ENCODE data around the gene OXT. TPM values are rescaled to one million over a fixed set of nuclear protein-coding genes. Genes with fewer than 3 reads are reported as not detected.

The OXT gene
- total and polyA plus RNA-seq, 8 donors, result 0.55 TPM; not detected in 7

DNA sequence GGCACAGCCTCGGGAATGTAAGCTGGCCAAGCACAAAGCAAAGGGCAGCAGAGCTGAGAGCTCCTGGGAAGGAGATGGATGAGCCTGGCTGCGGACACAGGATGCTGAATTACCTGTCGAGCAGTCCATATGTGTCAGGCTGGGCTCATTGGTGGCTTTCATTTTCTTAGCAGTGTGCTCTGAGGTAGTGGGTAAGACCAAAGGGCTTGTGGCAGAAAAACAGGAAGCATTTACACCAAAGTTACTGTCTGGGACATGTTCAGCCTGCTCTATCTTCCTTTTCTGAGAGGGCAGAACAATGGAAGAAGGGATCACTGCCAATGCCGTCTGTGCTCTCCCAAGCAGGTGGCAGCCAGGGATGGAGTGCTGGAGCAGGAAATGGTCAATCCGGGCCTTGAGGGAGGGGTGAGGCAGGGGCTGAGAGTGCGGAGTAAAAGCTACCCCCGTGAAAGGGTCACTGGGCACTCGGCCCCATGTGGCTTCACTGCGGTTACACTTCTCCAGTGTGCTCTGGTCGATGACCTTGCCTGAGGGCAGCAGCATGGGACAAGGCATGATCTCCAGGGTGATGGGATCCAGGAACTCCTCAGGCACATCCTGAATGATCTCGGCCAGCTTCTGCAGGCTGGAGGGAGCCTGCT is 50.0 kb downstream of the OXT start:
- H3K27ac ChIP-seq, result no peak overlapping the region
- H3K4me1 ChIP-seq, result peaks cover 0 to 12% of the 10 kb centered on the region in 2 donors
- DNase-seq (no peak), ATAC-seq (no peak)
- intact Hi-C loops (cut with DNase I), result no loop called here
- H3K27me3 ChIP-seq, result no peaks in the 10 kb centered on the region
- no peaks in the 10 kb centered on the region for H3K9me3 ChIP-seq
- TF ChIP-seq, protein P1, sequence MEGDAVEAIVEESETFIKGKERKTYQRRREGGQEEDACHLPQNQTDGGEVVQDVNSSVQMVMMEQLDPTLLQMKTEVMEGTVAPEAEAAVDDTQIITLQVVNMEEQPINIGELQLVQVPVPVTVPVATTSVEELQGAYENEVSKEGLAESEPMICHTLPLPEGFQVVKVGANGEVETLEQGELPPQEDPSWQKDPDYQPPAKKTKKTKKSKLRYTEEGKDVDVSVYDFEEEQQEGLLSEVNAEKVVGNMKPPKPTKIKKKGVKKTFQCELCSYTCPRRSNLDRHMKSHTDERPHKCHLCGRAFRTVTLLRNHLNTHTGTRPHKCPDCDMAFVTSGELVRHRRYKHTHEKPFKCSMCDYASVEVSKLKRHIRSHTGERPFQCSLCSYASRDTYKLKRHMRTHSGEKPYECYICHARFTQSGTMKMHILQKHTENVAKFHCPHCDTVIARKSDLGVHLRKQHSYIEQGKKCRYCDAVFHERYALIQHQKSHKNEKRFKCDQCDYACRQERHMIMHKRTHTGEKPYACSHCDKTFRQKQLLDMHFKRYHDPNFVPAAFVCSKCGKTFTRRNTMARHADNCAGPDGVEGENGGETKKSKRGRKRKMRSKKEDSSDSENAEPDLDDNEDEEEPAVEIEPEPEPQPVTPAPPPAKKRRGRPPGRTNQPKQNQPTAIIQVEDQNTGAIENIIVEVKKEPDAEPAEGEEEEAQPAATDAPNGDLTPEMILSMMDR (IDR thresholded peaks at IDR 0.05), result no peak
- no peak overlapping the region for H3K4me3 ChIP-seq
- H3K36me3 ChIP-seq, result peaks cover 0 to 33% of the 10 kb centered on the region in 2 donors

Other genes with a start within 250 kb of the OXT start
- gene PCED1A, start 231.0 kb upstream of the OXT start, total RNA-seq, result 10 to 100 TPM; 34.3 to 39.2 TPM
- 10 to 100 TPM; 50.2 to 66.7 (median 61.1) TPM for gene PCED1A, start 231.0 kb upstream of the OXT start, polyA plus RNA-seq (ENCODE audit: insufficient read length in 6 of 6)
- 10 to 100 TPM; 38.6 to 42.7 TPM for gene VPS16, start 230.9 kb upstream of the OXT start, total RNA-seq
- gene VPS16, start 230.9 kb upstream of the OXT start, polyA plus RNA-seq (ENCODE audit: insufficient read length in 6 of 6), result 10 to 100 TPM; 31.9 to 42.0 (median 34.8) TPM
- gene PTPRA, start 198.1 kb upstream of the OXT start, total RNA-seq, result 10 to 100 TPM; 51.0 to 54.0 TPM
- gene PTPRA, start 198.1 kb upstream of the OXT start, polyA plus RNA-seq (ENCODE audit: insufficient read length in 6 of 6), result 10 to 100 TPM; 76.9 to 88.1 (median 80.1) TPM
- gene GNRH2, start 28.0 kb upstream of the OXT start, total RNA-seq, result under 1 TPM in 1 of 2 donors, not detected in 1; 0.63 TPM
- 1 to 10 TPM in 1 of 6 donors, under 1 TPM in 4, not detected in 1; 0.52 to 1.4 (median 0.66) TPM for gene GNRH2, start 28.0 kb upstream of the OXT start, polyA plus RNA-seq (ENCODE audit: insufficient read length in 6 of 6)
- gene MRPS26, start 25.6 kb upstream of the OXT start, total RNA-seq, result 10 to 100 TPM; 37.4 to 40.4 TPM
- 10 to 100 TPM; 36.0 to 57.0 (median 47.6) TPM for gene MRPS26, start 25.6 kb upstream of the OXT start, polyA plus RNA-seq (ENCODE audit: insufficient read length in 6 of 6)
- gene AVP, start 13.1 kb downstream of the OXT start, total RNA-seq, result not detected
- gene AVP, start 13.1 kb downstream of the OXT start, polyA plus RNA-seq (ENCODE audit: insufficient read length in 6 of 6), result not detected
- gene FASTKD5, start 88.2 kb downstream of the OXT start, total RNA-seq, result 10 to 100 TPM; 17.3 to 19.0 TPM
- gene FASTKD5, start 88.2 kb downstream of the OXT start, polyA plus RNA-seq (ENCODE audit: insufficient read length in 6 of 6), result 10 to 100 TPM; 10.7 to 14.1 (median 13.4) TPM
- 1 to 10 TPM; 5.2 TPM for gene UBOX5, start 88.2 kb downstream of the OXT start, total RNA-seq
- gene UBOX5, start 88.2 kb downstream of the OXT start, polyA plus RNA-seq (ENCODE audit: insufficient read length in 6 of 6), result 1 to 10 TPM; 7.8 to 9.8 (median 9.4) TPM
- 10 to 100 TPM; 12.3 to 21.0 TPM for gene LZTS3, start 101.9 kb downstream of the OXT start, total RNA-seq
- gene LZTS3, start 101.9 kb downstream of the OXT start, polyA plus RNA-seq (ENCODE audit: insufficient read length in 6 of 6), result 10 to 100 TPM in 1 of 6 donors, 1 to 10 TPM in 5; 7.1 to 11.8 (median 9.1) TPM
- gene DDRGK1, start 133.1 kb downstream of the OXT start, total RNA-seq, result 100 to 1,000 TPM in 1 of 2 donors, 10 to 100 TPM in 1; 83.9 to 107 TPM
- gene DDRGK1, start 133.1 kb downstream of the OXT start, polyA plus RNA-seq (ENCODE audit: insufficient read length in 6 of 6), result 10 to 100 TPM; 46.6 to 51.7 (median 49.4) TPM
- 10 to 100 TPM; 45.7 to 48.0 TPM for gene ITPA, start 137.9 kb downstream of the OXT start, total RNA-seq
- 10 to 100 TPM; 43.5 to 63.7 (median 51.9) TPM for gene ITPA, start 137.9 kb downstream of the OXT start, polyA plus RNA-seq (ENCODE audit: insufficient read length in 6 of 6)
- gene SLC4A11, start 167.6 kb downstream of the OXT start, total RNA-seq, result 1 to 10 TPM; 3.5 to 4.8 TPM
- gene SLC4A11, start 167.6 kb downstream of the OXT start, polyA plus RNA-seq (ENCODE audit: insufficient read length in 6 of 6), result 1 to 10 TPM in 1 of 6 donors, under 1 TPM in 5; 0.44 to 1.4 (median 0.88) TPM